Vagina (tissue), 2 donors: Measurements from ENCODE around the gene PRICKLE2. TPM values are rescaled to one million over a fixed set of nuclear protein-coding genes. Genes with fewer than 3 reads are reported as not detected.

Source experiments
- DNase-seq, 2 donors: peaks; one replicate each; pipeline ENCODE4 v3.0.0-alpha.2; 2017; ENCODE audit errors: extremely low spot score in 2 of 2
- H3K27ac ChIP-seq: fragments of 200-600 bp; sonication (generic); one replicate; pipeline ENCODE4 v1.5.1; 2019
- H3K27me3 ChIP-seq: fragments of 200-600 bp; sonication (generic); one replicate; pipeline ENCODE4 v1.5.1; 2019
- H3K36me3 ChIP-seq, 2 donors: fragments of 200-600 bp; sonication (generic); one replicate each; pipeline ENCODE4 v1.5.1; 2017 to 2019
- H3K4me1 ChIP-seq: fragments of 200-600 bp; sonication (generic); one replicate; pipeline ENCODE4 v1.5.1; 2019
- H3K4me3 ChIP-seq, 2 donors: fragments of 200-600 bp; sonication (generic); 1 replicate in 1 of 2; 2 replicates in 1 of 2; pipeline ENCODE4 v1.5.1; 2016 to 2019
- H3K9me3 ChIP-seq: fragments of 200-600 bp; sonication (generic); one replicate; pipeline ENCODE4 v1.5.1; 2019
- CTCF ChIP-seq, 3 experiments: fragments of 450-650 bp in 2 of 3; fragments of 200-600 bp in 1 of 3; sonication (generic) in 1 of 3; IDR thresholded peaks; one replicate each; pipeline ENCODE4 v1.5.1; 2017 to 2019; ENCODE audit warnings: antibody characterized with exemption in 3 of 3, mild to moderate bottlenecking in 2 of 3, moderate library complexity in 2 of 3
- POLR2A ChIP-seq, 2 donors: fragments of 450-650 bp; IDR thresholded peaks; one replicate each; pipeline ENCODE4 v1.6.1; 2017; ENCODE audit warnings: antibody characterized with exemption in 2 of 2, mild to moderate bottlenecking in 2 of 2, moderate library complexity in 2 of 2
- POLR2AphosphoS5 ChIP-seq, 2 donors: sonication (generic); formaldehyde crosslinking; IDR thresholded peaks; one replicate each; pipeline ENCODE4 v1.9.0; 2017; ENCODE audit warnings: antibody characterized with exemption in 2 of 2, mild to moderate bottlenecking in 2 of 2, low read depth in 1 of 2; ENCODE audit not compliant: insufficient read depth in 1 of 2
- intact Hi-C: fragments of 100-400 bp; cut with DNase I; formaldehyde crosslinking; loops from one replicate; pipeline ENCODE4 v1.15.1; 2023
- total RNA-seq: library from RNA; depleted of rRNA; stranded (reverse); fragments of >200 nt; gene quantifications from one replicate; pipeline ENCODE4 v1.2.3, GENCODE V29; 2016

Gene PRICKLE2
- total RNA-seq, 1 donor from 2014 or later, result 39.3 TPM

GRCh38 chr3:64170270-64170669 is 55.0 kb downstream of the PRICKLE2 start:
- no peaks in the 10 kb centered on the region for H3K27me3 ChIP-seq
- H3K4me3 ChIP-seq, result no peak overlapping the region
- no peaks in the 10 kb centered on the region for H3K36me3 ChIP-seq
- H3K27ac ChIP-seq, result no peak overlapping the region
- H3K9me3 ChIP-seq, result no peaks in the 10 kb centered on the region
- intact Hi-C loops, result no loop called here
- H3K4me1 ChIP-seq, result peaks cover 33% of the 10 kb centered on the region
- no peak for TF ChIP-seq CTCF (IDR thresholded peaks at IDR 0.05)
- no peak for DNase-seq

GRCh38 chr3:64167868-64168267 is 57.4 kb downstream of the PRICKLE2 start:
- no peak for DNase-seq
- H3K4me1 ChIP-seq, result peaks cover 57% of the 10 kb centered on the region
- H3K4me3 ChIP-seq, result no peak overlapping the region
- H3K9me3 ChIP-seq, result no peaks in the 10 kb centered on the region
- H3K27ac ChIP-seq, result no peak overlapping the region
- H3K36me3 ChIP-seq, result no peaks in the 10 kb centered on the region
- H3K27me3 ChIP-seq, result no peaks in the 10 kb centered on the region
- intact Hi-C loops, result no loop called here
- TF ChIP-seq CTCF (IDR thresholded peaks at IDR 0.05) (no peak), POLR2A (IDR thresholded peaks at IDR 0.05) (no peak), POLR2AphosphoS5 (IDR thresholded peaks at IDR 0.05; ENCODE audit: insufficient read depth in 1 of 2, low read depth in 1 of 2) (no peak)

- Histone ChIP-seq H3K9me3 (no peaks in the 10 kb centered on the region), H3K4me3 (no peak overlapping the region), H3K36me3 (no peaks in the 10 kb centered on the region), H3K27me3 (no peaks in the 10 kb centered on the region), H3K27ac (no peak overlapping the region), H3K4me1 (peaks cover 62% of the 10 kb centered on the region)
- TF ChIP-seq POLR2A (IDR thresholded peaks at IDR 0.05) (no peak), POLR2AphosphoS5 (IDR thresholded peaks at IDR 0.05; ENCODE audit: insufficient read depth in 1 of 2, low read depth in 1 of 2) (peak in 1 of 2 donors; percentile 61)
- no peak for DNase-seq
- intact Hi-C loops, result no loop called here
Observed at GRCh38 chr3:64167351-64167750, 57.9 kb downstream of the PRICKLE2 start.

- no peak for DNase-seq
- no peak overlapping the region for H3K27ac ChIP-seq
- H3K4me3 ChIP-seq, result no peak overlapping the region
- H3K36me3 ChIP-seq, result no peaks in the 10 kb centered on the region
- intact Hi-C loops, result no loop called here
- H3K27me3 ChIP-seq, result no peaks in the 10 kb centered on the region
- H3K9me3 ChIP-seq, result no peaks in the 10 kb centered on the region
- no peak for TF ChIP-seq POLR2AphosphoS5 (IDR thresholded peaks at IDR 0.05; ENCODE audit: insufficient read depth in 1 of 2, low read depth in 1 of 2)
- TF ChIP-seq POLR2A (IDR thresholded peaks at IDR 0.05), result no peak
- no peak for TF ChIP-seq CTCF (IDR thresholded peaks at IDR 0.05)
- peaks cover 69% of the 10 kb centered on the region for H3K4me1 ChIP-seq
Observed at GRCh38 chr3:64166584-64167162, 58.6 kb downstream of the PRICKLE2 start.

- Histone ChIP-seq H3K27ac (peak overlapping the region; percentile 76), H3K9me3 (no peaks in the 10 kb centered on the region), H3K4me3 (no peak overlapping the region), H3K27me3 (no peaks in the 10 kb centered on the region), H3K36me3 (no peaks in the 10 kb centered on the region), H3K4me1 (peaks cover 85% of the 10 kb centered on the region)
- DNase-seq, result no peak
- intact Hi-C loops, result no loop called here
- TF ChIP-seq POLR2AphosphoS5 (IDR thresholded peaks at IDR 0.05; ENCODE audit: insufficient read depth in 1 of 2, low read depth in 1 of 2), result peak in 1 of 2 donors; percentile 7
- TF ChIP-seq POLR2A (IDR thresholded peaks at IDR 0.05), result no peak
- no peak for TF ChIP-seq CTCF (IDR thresholded peaks at IDR 0.05)
Observed at GRCh38 chr3:64164349-64164748, 60.9 kb downstream of the PRICKLE2 start.
